PC-3 (cell line): ENCODE measurements around the gene TMEM161B.

Source experiments
- EZH2 ChIP-seq: fragments of 300-600 bp; sonication (generic); IDR thresholded peaks from one replicate; pipeline ENCODE4 v1.6.1; 2017; ENCODE audit warnings: antibody characterized with exemption, mild to moderate bottlenecking, low read length; ENCODE audit not compliant: unreplicated experiment
- EZH2phosphoT487 ChIP-seq: fragments of 300-600 bp; sonication (generic); IDR thresholded peaks from 2 replicates; pipeline ENCODE4 v1.6.1; 2018; ENCODE audit warnings: mild to moderate bottlenecking, antibody characterized with exemption, low read length, borderline replicate concordance
- TF ChIP-seq, protein P1 (sequence below): fragments of 300-600 bp; sonication (generic); conservative IDR thresholded peaks from 2 replicates; pipeline ENCODE4 v1.5.1; 2017; ENCODE audit warnings: antibody characterized with exemption, low read depth, mild to moderate bottlenecking, low read length

DNA sequence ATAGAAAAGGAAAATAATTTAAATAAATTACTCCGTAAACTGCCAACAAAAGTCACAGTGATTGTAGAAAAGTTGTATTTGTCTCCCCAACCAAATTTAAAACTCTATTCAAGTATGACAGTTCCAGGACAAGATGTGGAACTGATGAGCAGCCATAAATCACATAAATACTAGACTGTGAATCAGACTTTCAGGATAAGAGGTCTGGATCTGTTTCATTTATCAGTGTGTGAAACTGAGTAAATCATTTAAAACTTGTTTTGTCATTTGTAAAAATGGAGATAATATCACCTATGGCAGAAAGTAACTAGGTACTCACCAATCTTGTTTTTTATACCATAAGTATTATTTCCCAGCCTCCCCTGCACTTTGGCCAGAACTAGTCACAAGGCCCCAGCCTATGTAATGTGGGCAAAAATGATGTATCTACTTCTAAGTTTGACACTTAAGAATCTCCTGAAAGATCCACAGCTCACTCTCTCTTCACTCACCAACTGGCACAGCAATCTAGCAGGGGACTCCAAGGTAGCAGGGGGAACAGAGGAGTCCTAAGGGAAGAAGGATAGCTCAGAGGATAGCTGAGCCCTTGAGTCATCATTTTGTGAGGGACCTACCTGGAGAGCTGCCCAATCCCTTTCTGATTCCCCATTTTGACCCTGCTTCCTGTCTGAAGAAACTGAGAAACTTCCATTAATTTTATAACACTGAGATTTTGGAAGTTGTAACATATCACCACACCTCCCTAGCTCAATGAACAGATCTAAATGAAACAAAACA, 31.6 kb downstream of the TMEM161B start:
- TF ChIP-seq, protein P1, sequence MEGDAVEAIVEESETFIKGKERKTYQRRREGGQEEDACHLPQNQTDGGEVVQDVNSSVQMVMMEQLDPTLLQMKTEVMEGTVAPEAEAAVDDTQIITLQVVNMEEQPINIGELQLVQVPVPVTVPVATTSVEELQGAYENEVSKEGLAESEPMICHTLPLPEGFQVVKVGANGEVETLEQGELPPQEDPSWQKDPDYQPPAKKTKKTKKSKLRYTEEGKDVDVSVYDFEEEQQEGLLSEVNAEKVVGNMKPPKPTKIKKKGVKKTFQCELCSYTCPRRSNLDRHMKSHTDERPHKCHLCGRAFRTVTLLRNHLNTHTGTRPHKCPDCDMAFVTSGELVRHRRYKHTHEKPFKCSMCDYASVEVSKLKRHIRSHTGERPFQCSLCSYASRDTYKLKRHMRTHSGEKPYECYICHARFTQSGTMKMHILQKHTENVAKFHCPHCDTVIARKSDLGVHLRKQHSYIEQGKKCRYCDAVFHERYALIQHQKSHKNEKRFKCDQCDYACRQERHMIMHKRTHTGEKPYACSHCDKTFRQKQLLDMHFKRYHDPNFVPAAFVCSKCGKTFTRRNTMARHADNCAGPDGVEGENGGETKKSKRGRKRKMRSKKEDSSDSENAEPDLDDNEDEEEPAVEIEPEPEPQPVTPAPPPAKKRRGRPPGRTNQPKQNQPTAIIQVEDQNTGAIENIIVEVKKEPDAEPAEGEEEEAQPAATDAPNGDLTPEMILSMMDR: no peak
- TF ChIP-seq EZH2 (no peak), EZH2phosphoT487 (no peak)
